ENCODE results near the gene FAM227B.

The FAM227B gene

GRCh38 chr15:49288391-49288790, 332.2 kb downstream of the FAM227B start:
- TF ChIP-seq CTCF (IDR thresholded peaks at IDR 0.05; ENCODE audit: poor library complexity, severe bottlenecking), result no peak
- Histone ChIP-seq H3K9me3 (ENCODE audit: severe bottlenecking) (no peaks in the 10 kb centered on the region), H3K27me3 (ENCODE audit: insufficient read depth, poor library complexity, severe bottlenecking) (no peaks in the 10 kb centered on the region), H3K36me3 (ENCODE audit: low read depth) (peaks cover 34% of the 10 kb centered on the region), H3K27ac (ENCODE audit: poor library complexity, severe bottlenecking) (no peak overlapping the region), H3K4me3 (ENCODE audit: severe bottlenecking) (no peak overlapping the region), H3K4me1 (ENCODE audit: insufficient read depth, poor library complexity, severe bottlenecking) (no peaks in the 10 kb centered on the region)
- ATAC-seq (ENCODE audit: low read depth) (no peak), DNase-seq (ENCODE audit: low spot score) (no peak)

GRCh38 chr15:49287481-49287880, 333.1 kb downstream of the FAM227B start:
- no peak overlapping the region for H3K27ac ChIP-seq (ENCODE audit: poor library complexity, severe bottlenecking)
- H3K4me1 ChIP-seq (ENCODE audit: insufficient read depth, poor library complexity, severe bottlenecking), result no peaks in the 10 kb centered on the region
- H3K9me3 ChIP-seq (ENCODE audit: severe bottlenecking), result no peaks in the 10 kb centered on the region
- TF ChIP-seq CTCF (IDR thresholded peaks at IDR 0.05; ENCODE audit: poor library complexity, severe bottlenecking), result no peak
- peaks cover 31% of the 10 kb centered on the region for H3K36me3 ChIP-seq (ENCODE audit: low read depth)
- H3K27me3 ChIP-seq (ENCODE audit: insufficient read depth, poor library complexity, severe bottlenecking), result no peaks in the 10 kb centered on the region
- H3K4me3 ChIP-seq (ENCODE audit: severe bottlenecking), result no peak overlapping the region
- no peak for ATAC-seq (ENCODE audit: low read depth)
- no peak for DNase-seq (ENCODE audit: low spot score)

- H3K27ac ChIP-seq (ENCODE audit: poor library complexity, severe bottlenecking), result no peak overlapping the region
These were observed 333.8 kb downstream of the FAM227B start for GRCh38 chr15:49286649-49287404.

GRCh38 chr15:49282366-49282765, 338.3 kb downstream of the FAM227B start:
- no peaks in the 10 kb centered on the region for H3K4me1 ChIP-seq (ENCODE audit: insufficient read depth, poor library complexity, severe bottlenecking)
- H3K27ac ChIP-seq (ENCODE audit: poor library complexity, severe bottlenecking), result no peak overlapping the region
- no peaks in the 10 kb centered on the region for H3K27me3 ChIP-seq (ENCODE audit: insufficient read depth, poor library complexity, severe bottlenecking)
- no peak for DNase-seq (ENCODE audit: low spot score)
- H3K4me3 ChIP-seq (ENCODE audit: severe bottlenecking), result no peak overlapping the region
- no peak for ATAC-seq (ENCODE audit: low read depth)
- peaks cover 31% of the 10 kb centered on the region for H3K36me3 ChIP-seq (ENCODE audit: low read depth)
- no peak for TF ChIP-seq CTCF (IDR thresholded peaks at IDR 0.05; ENCODE audit: poor library complexity, severe bottlenecking)
- no peaks in the 10 kb centered on the region for H3K9me3 ChIP-seq (ENCODE audit: severe bottlenecking)

More at GRCh38 chr15:49286649-49287404, 333.8 kb downstream of the FAM227B start:
- DNase-seq (ENCODE audit: low spot score), result no peak
- H3K4me3 ChIP-seq (ENCODE audit: severe bottlenecking), result no peak overlapping the region
- peaks cover 31% of the 10 kb centered on the region for H3K36me3 ChIP-seq (ENCODE audit: low read depth)
- no peaks in the 10 kb centered on the region for H3K9me3 ChIP-seq (ENCODE audit: severe bottlenecking)
- no peaks in the 10 kb centered on the region for H3K4me1 ChIP-seq (ENCODE audit: insufficient read depth, poor library complexity, severe bottlenecking)
- no peak for TF ChIP-seq CTCF (IDR thresholded peaks at IDR 0.05; ENCODE audit: poor library complexity, severe bottlenecking)
- no peaks in the 10 kb centered on the region for H3K27me3 ChIP-seq (ENCODE audit: insufficient read depth, poor library complexity, severe bottlenecking)
- ATAC-seq (ENCODE audit: low read depth), result no peak

Measured in RWPE2 (cell line).